Glutamatergic neuron (in vitro differentiated cells): Measurements from ENCODE around the gene CD300E. TPM values are rescaled to one million over a fixed set of nuclear protein-coding genes. Genes with fewer than 3 reads are reported as not detected.

Source experiments
- DNase-seq: peaks from one replicate; pipeline ENCODE4 v3.0.0; 2022
- H3K27ac Mint-ChIP-seq: one replicate; pipeline ENCODE4 v1.8.0; 2020; ENCODE audit warnings: mild to moderate bottlenecking, mixed read lengths, inconsistent platforms; ENCODE audit not compliant: unreplicated experiment
- H3K27me3 Mint-ChIP-seq: one replicate; pipeline ENCODE4 v1.8.0; 2020; ENCODE audit warnings: mild to moderate bottlenecking, moderate library complexity, mixed read lengths, inconsistent platforms; ENCODE audit not compliant: unreplicated experiment
- H3K36me3 Mint-ChIP-seq: one replicate; pipeline ENCODE4 v1.8.0; 2020; ENCODE audit warnings: mild to moderate bottlenecking, mixed read lengths, inconsistent platforms; ENCODE audit not compliant: unreplicated experiment
- H3K4me1 Mint-ChIP-seq: one replicate; pipeline ENCODE4 v1.8.0; 2020; ENCODE audit warnings: mild to moderate bottlenecking, low read depth, mixed read lengths, inconsistent platforms; ENCODE audit not compliant: unreplicated experiment
- H3K4me3 Mint-ChIP-seq: one replicate; pipeline ENCODE4 v1.8.0; 2020; ENCODE audit warnings: mild to moderate bottlenecking, mixed read lengths, inconsistent platforms; ENCODE audit not compliant: unreplicated experiment
- H3K9me3 Mint-ChIP-seq: one replicate; pipeline ENCODE4 v1.8.0; 2020; ENCODE audit warnings: mild to moderate bottlenecking, moderate library complexity, mixed read lengths, inconsistent platforms; ENCODE audit not compliant: unreplicated experiment
- total RNA-seq: library from RNA; stranded (reverse); fragmentation: NEBNext Ultra II Directional; extraction: Animal tissue kit (Norgen Biotek cat#: 25700); gene quantifications from one replicate; pipeline ENCODE4 v1.2.1, GENCODE V29; 2021; ENCODE audit not compliant: unreplicated experiment
- TF ChIP-seq, protein P1 (sequence below): fragments of 200-600 bp; sonication (generic); IDR thresholded peaks from one replicate; pipeline ENCODE4 v1.5.0; 2021; ENCODE audit not compliant: partially characterized antibody, unreplicated experiment

Gene CD300E
- total RNA-seq, 1 donor from 2014 or later, result not detected

DNA sequence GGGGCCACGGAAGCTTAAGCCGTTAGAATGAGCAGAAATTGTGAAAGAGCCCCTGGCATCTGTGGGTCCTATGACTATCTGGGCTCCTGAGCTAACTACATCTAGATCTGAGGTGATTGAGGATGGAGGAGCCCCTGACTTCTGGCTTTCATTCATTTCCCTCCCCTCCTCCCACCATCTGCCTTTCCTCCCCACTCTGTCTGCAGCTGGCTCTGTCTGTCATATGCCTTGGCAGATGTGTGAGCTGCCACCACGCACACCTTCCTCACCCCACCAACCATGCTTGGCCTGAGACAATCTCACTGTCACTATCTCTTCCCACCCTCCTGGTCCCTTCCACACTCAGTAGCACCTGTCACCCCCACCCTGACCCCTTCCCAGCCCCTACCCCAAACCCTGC, 5.1 kb downstream of the CD300E start:
- H3K36me3 Mint-ChIP-seq, result peaks cover 4% of the 10 kb centered on the region
- peaks cover 7% of the 10 kb centered on the region for H3K27me3 Mint-ChIP-seq
- TF ChIP-seq, protein P1, sequence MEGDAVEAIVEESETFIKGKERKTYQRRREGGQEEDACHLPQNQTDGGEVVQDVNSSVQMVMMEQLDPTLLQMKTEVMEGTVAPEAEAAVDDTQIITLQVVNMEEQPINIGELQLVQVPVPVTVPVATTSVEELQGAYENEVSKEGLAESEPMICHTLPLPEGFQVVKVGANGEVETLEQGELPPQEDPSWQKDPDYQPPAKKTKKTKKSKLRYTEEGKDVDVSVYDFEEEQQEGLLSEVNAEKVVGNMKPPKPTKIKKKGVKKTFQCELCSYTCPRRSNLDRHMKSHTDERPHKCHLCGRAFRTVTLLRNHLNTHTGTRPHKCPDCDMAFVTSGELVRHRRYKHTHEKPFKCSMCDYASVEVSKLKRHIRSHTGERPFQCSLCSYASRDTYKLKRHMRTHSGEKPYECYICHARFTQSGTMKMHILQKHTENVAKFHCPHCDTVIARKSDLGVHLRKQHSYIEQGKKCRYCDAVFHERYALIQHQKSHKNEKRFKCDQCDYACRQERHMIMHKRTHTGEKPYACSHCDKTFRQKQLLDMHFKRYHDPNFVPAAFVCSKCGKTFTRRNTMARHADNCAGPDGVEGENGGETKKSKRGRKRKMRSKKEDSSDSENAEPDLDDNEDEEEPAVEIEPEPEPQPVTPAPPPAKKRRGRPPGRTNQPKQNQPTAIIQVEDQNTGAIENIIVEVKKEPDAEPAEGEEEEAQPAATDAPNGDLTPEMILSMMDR, result no peak
- H3K4me1 Mint-ChIP-seq, result peaks cover 17% of the 10 kb centered on the region
- DNase-seq, result no peak
- no peak overlapping the region for H3K4me3 Mint-ChIP-seq
- peaks cover 14% of the 10 kb centered on the region for H3K9me3 Mint-ChIP-seq
- peak overlapping the region; percentile 86 for H3K27ac Mint-ChIP-seq

DNA sequence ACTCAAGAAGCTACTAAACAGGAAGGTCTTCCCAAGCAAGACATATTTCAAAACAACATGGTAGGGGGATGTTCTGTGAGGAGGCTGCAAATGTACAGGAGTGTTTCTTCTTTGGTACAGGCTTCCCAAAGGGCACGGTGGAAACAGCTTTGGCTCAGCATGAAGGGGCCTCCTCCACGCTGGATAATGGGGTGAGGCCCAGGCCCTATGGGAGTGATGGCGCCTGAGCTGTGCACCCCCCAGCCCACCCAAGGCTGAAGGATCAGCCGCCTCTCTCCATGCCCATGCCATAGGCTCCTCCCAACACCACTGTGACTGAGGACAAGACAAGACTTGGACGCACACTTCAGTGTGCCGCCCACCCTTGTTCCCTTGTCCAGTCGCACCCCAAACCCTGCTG, 6.8 kb downstream of the CD300E start:
- H3K4me1 Mint-ChIP-seq, result peaks cover 17% of the 10 kb centered on the region
- no peak overlapping the region for H3K4me3 Mint-ChIP-seq
- TF ChIP-seq, protein P1, result no peak
- peaks cover 4% of the 10 kb centered on the region for H3K36me3 Mint-ChIP-seq
- no peak overlapping the region for H3K27ac Mint-ChIP-seq
- no peak for DNase-seq
- H3K9me3 Mint-ChIP-seq, result peaks cover 15% of the 10 kb centered on the region
- H3K27me3 Mint-ChIP-seq, result peaks cover 7% of the 10 kb centered on the region

DNA sequence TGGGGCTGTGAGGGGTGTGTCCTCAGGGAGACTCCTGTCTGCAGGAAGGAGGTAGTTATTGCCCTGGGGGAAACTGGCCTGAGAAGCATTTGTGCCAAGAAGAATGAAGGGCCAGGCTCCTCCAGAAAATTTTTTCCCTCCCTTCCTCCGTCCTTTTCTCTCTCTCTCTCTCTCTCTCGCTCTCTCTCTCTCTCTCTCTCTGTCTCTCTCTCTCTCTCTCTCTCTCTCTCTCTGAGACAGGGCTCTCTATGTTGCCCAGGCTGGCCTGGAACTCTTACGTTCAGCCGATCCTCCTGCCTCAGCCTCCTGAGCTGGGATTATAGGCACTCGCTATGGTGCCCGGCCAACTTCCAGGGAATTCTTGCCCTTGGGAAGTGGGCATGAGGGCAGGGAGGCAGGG, 11.5 kb downstream of the CD300E start:
- peaks cover 11% of the 10 kb centered on the region for H3K9me3 Mint-ChIP-seq
- no peak for DNase-seq
- peaks cover 6% of the 10 kb centered on the region for H3K27me3 Mint-ChIP-seq
- no peak overlapping the region for H3K27ac Mint-ChIP-seq
- H3K4me3 Mint-ChIP-seq, result no peak overlapping the region
- peaks cover 4% of the 10 kb centered on the region for H3K36me3 Mint-ChIP-seq
- TF ChIP-seq, protein P1, result no peak
- peaks cover 18% of the 10 kb centered on the region for H3K4me1 Mint-ChIP-seq

DNA sequence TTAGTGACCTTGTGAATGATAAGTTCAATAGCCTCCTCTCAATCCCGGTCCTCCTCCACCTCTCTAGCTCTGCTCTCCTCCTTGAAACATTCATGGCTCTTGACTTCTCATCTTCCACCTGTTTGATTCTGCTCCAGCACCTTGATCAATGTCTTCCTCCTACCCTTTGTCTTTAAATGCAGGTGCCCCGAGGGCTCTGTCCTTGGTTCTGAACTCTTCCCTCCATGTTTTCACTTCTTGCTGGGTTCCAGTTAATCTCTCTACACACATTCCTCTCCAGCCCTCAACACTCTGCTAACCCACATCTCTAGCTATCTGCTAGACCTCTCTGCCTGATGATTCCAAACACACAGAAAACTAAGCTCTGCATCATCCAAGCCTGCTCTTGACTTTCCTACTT, 13.4 kb downstream of the CD300E start:
- no peak overlapping the region for H3K27ac Mint-ChIP-seq
- TF ChIP-seq, protein P1, result no peak
- H3K4me3 Mint-ChIP-seq, result no peak overlapping the region
- peaks cover 10% of the 10 kb centered on the region for H3K9me3 Mint-ChIP-seq
- no peak for DNase-seq
- no peaks in the 10 kb centered on the region for H3K36me3 Mint-ChIP-seq
- peaks cover 30% of the 10 kb centered on the region for H3K4me1 Mint-ChIP-seq
- H3K27me3 Mint-ChIP-seq, result peaks cover 7% of the 10 kb centered on the region

DNA sequence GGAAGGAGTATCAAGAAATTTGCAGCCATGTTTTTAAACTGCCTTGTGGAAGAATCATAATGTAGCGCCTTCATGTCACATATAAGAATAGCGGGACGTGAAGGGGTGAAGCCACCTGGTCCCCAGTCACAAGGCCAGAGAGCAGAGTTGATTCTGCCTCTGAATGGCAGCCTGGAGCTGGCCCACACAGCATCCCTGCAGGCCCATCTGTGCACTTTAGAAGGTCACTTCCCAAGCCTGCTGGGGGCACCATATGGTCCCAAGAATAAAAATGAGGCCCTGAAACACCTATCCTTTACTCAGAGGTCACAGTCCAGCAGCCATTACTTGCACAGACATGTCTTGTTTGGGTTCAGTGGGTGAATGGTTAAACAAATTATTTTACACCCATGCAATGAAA, 15.0 kb downstream of the CD300E start:
- peak overlapping the region; percentile 39 for H3K4me3 Mint-ChIP-seq
- no peaks in the 10 kb centered on the region for H3K36me3 Mint-ChIP-seq
- H3K4me1 Mint-ChIP-seq, result peaks cover 37% of the 10 kb centered on the region
- H3K9me3 Mint-ChIP-seq, result peaks cover 12% of the 10 kb centered on the region
- TF ChIP-seq, protein P1, result no peak
- H3K27me3 Mint-ChIP-seq, result peaks cover 7% of the 10 kb centered on the region
- peak overlapping the region; percentile 80 for H3K27ac Mint-ChIP-seq
- no peak for DNase-seq
